AG04449 (cell line): Measurements from ENCODE around the gene FAM20A.

Source experiments
- CTCF ChIA-PET: fragments of 350-600 bp; formaldehyde crosslinking; extraction: SDS; loops from one replicate; lab custom pipeline; 2021; ENCODE audit warnings: antibody characterized with exemption; lab: Yijun Ruan, JAX
- POLR2A ChIA-PET: fragments of 400-600, 350-600 bp; formaldehyde crosslinking; extraction: SDS; loops from one replicate; lab custom pipeline; 2020; ENCODE audit warnings: antibody characterized with exemption, inconsistent platforms; lab: Yijun Ruan, JAX
- DNase-seq: peaks from one replicate; pipeline ENCODE4 v3.0.0-alpha.2; 2010; ENCODE audit warnings: low read depth, low spot score
- H3K4me3 ChIP-seq: 2 replicates; pipeline ENCODE4 v1.5.1; 2011; ENCODE audit warnings: low read depth, mild to moderate bottlenecking, control low read depth, low read length
- TF ChIP-seq, protein P1 (sequence below): IDR thresholded peaks from one replicate; pipeline ENCODE4 v1.5.1; 2011; ENCODE audit warnings: mild to moderate bottlenecking, moderate library complexity, low read length, control low read depth, inconsistent platforms; ENCODE audit not compliant: insufficient read depth; ENCODE audit errors: missing control alignments

FAM20A gene

DNA sequence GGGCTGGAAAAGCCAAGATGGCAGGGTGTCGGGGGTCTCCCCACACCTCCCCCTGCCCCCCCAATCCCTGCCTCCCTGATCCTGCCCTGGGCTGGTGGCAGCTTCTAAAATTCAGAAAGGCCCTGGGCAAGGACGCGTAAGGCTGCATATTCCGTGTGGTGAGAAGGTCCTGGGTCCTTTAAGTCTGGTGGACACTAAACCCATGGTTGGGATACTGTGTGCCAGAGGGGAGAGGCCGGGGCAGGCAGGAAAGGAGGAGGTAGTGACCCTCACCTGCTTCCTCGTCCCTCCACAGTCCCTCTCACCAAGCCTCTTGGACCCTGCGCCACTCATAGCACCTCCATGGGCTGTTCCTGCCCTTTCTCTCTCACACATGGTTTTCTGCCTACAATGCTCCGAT is 60.2 kb downstream of the FAM20A start:
- no peak for DNase-seq
- H3K4me3 ChIP-seq, result no peak overlapping the region
- ChIA-PET POLR2A (no interaction called here), CTCF (interaction anchor here (1.8 to 7.0 kb wide), 2 partner anchors 216 to 220 kb away, joined by 10 to 52 read pairs; no protein-coding TSS in a partner anchor)
- TF ChIP-seq, protein P1, sequence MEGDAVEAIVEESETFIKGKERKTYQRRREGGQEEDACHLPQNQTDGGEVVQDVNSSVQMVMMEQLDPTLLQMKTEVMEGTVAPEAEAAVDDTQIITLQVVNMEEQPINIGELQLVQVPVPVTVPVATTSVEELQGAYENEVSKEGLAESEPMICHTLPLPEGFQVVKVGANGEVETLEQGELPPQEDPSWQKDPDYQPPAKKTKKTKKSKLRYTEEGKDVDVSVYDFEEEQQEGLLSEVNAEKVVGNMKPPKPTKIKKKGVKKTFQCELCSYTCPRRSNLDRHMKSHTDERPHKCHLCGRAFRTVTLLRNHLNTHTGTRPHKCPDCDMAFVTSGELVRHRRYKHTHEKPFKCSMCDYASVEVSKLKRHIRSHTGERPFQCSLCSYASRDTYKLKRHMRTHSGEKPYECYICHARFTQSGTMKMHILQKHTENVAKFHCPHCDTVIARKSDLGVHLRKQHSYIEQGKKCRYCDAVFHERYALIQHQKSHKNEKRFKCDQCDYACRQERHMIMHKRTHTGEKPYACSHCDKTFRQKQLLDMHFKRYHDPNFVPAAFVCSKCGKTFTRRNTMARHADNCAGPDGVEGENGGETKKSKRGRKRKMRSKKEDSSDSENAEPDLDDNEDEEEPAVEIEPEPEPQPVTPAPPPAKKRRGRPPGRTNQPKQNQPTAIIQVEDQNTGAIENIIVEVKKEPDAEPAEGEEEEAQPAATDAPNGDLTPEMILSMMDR, result no peak

DNA sequence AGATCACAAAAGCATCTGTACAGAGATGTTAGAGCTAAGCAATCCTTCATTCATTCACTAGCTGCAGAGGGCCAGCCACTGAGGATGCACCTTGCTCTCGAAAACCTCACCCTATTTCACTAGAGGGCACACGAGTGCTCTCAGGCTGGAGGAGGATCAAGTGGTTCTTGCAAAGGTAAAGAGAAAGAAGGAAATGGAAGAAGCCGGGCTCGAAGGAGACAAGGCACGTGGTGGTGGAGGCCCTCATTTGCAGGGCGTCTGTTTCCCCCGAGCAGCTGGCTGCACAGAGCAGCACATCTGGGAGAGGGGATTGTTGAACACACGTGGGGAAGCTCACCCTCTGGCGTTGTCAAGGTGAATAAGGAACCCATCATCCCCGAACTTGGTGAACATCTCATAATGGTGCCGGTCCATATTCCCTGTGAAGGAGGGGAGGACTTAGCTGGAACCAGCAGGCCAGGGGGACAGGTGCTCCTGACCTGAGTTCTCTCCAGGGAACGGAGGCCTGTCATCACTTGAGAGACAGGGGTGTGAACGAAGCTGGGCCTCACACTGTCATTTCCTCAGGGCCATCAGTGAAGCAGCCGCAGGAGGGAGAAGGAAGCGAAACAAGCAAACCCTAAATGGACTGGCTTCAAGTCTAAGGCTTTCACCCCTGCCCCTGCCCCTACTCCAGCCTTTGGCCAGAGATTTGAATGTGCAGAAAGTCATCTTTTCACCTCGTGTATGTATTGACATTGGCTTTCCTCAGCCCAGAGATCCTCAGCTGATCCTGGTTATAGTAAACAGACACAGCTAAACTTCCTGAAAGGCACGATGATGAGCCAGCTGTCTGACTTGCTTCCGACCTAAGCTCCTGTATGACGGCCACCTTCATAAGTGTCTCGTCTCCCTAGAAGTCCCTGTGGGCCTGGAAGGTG is 61.4 kb downstream of the FAM20A start:
- TF ChIP-seq, protein P1, result peak; percentile 20
- H3K4me3 ChIP-seq, result no peak overlapping the region
- DNase-seq, result no peak
- ChIA-PET POLR2A (no interaction called here), CTCF (interaction anchor here (0.7 to 7.0 kb wide), 8 partner anchors 9 to 232 kb away, joined by 3 to 52 read pairs (median 4); no protein-coding TSS in a partner anchor)

DNA sequence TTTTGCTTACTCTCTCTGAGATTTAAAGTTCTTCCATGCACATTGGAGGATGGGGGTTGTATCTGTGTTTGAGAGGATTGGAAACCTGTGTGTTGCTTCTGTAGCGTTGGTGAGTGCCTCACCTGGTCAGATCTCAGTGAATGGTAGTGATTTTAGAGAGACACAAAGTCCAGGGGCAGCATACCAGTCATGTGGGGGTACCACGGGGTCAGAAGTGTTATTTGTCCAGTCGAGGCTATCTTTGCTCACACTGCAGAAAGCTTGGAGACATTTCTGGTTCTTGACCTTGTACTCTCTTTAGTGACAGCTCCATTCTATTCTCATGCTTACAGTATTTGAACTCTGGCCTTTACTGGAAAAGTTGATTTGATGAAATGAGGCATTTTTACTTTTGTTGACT is 65.2 kb downstream of the FAM20A start:
- CTCF ChIA-PET, result interaction anchor here (0.6 to 7.0 kb wide), 3 partner anchors 225 to 231 kb away, joined by 3 to 52 read pairs (median 3); no protein-coding TSS in a partner anchor

DNA sequence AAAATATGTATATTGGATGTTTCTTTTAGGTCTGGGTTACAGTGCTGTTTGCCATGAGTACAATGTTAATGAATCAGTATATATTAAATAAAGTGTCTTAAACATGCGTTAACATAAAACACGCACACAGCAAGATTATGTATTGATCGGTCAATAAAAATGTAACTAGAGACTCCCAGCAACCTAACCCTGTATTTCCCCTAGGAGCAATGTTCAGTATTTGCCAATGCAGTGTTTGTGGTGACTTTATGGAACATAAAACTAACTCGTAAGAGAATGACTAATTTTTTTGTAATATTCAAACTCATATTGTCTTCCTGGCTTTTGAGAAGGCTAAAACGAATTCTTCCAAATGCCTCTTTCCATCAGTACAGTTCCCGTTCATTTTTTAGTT is 66.5 kb downstream of the FAM20A start:
- CTCF ChIA-PET, result interaction anchor here (0.7 to 4.0 kb wide), 8 partner anchors 8 to 701 kb away, joined by 3 to 71 read pairs (median 4); no protein-coding TSS in a partner anchor
- TF ChIP-seq, protein P1, result no peak
- POLR2A ChIA-PET, result no interaction called here
- H3K4me3 ChIP-seq, result no peak overlapping the region
- DNase-seq, result no peak

More for the DNA sequence above, 65.2 kb downstream of the FAM20A start:
- no peak for DNase-seq
- no peak overlapping the region for H3K4me3 ChIP-seq
- TF ChIP-seq, protein P1, result no peak
- POLR2A ChIA-PET, result no interaction called here

DNA sequence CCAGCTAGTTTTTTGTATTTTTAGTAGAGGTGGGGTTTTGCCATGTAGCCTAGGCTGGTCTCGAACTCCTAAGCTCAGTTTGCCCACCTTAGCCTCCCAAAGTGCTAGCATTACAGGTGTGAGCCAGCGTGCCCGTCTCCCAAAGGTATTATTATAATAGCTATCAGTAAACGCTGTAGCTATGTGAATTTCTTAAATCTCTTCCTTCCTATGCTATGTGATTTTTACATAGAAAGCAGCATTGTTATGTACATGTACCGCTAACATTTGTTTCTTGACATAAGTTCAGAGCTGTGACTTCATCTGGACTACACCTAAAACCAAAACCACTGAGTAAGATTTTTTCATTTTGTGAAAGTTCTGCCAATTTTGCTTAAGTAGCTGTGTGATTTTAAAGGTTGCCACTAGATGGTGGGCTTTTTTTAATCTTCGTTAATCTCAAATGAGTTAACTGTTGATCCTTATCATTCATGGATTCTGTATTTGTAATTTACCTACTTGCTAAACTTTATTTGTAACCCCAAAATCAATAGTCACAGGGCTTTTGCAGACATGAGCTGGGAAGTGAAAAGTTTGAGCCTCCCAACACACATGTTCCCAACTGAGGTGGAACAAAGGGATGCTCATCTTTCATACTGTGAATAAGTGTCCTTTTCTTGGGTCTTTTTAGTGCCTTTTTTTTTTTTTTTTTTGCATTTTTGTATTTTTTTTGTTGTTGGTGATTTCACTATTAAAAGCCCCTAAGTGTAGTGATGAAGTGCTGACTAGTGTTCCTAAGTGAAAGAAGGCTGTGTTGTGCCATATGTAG is 67.1 kb downstream of the FAM20A start:
- no peak for DNase-seq
- TF ChIP-seq, protein P1, result peak; percentile 9
- POLR2A ChIA-PET, result no interaction called here
- CTCF ChIA-PET, result interaction anchor here (0.7 to 4.0 kb wide), 17 partner anchors 8 to 702 kb away, joined by 3 to 71 read pairs (median 4); partner anchors contain the start of gene PRKAR1A
- no peak overlapping the region for H3K4me3 ChIP-seq

DNA sequence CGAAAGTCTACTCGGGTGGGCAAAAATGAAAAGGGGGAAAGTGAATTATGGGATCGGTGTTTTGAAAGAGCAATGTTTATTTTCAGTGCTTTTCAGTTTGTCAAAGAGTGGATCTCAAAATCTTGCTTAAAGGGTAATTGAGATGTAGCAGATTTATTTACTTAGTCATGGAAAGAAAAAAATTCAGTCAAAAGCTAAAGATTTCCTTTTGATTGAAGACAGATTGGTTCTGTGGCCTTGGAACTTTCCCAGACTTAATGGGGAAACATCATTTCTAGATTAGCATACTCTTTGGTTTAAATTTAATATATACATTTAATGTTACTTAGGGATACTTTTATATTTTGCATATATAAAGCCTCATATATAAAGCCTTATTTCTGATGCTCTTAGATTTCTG is 68.3 kb downstream of the FAM20A start:
- no peak for DNase-seq
- TF ChIP-seq, protein P1, result no peak
- ChIA-PET CTCF (interaction anchor here (1.2 to 4.0 kb wide), 5 partner anchors 7 to 228 kb away, joined by 3 to 71 read pairs (median 7); no protein-coding TSS in a partner anchor), POLR2A (no interaction called here)
- H3K4me3 ChIP-seq, result no peak overlapping the region
